Heart left ventricle (tissue), 13 donors: Measurements from ENCODE around the gene GLB1L.

Experiments used
- POLR2A ChIP-seq, 2 donors: fragments of 450-650 bp; IDR thresholded peaks; one replicate each; pipeline ENCODE4 v1.6.1; 2017; ENCODE audit warnings: antibody characterized with exemption in 2 of 2, mild to moderate bottlenecking in 2 of 2, moderate library complexity in 2 of 2
- TF ChIP-seq, protein P1 (sequence below), 12 donors: fragments of 200-600 bp; sonication (generic) in 4 of 12; IDR thresholded peaks; one replicate each; pipeline versions ENCODE4 v1.5.0 to v1.8.0; 2018 to 2022; ENCODE audit warnings: antibody characterized with exemption in 12 of 12, mild to moderate bottlenecking in 5 of 12
- donor health status: ischemic (EF 13 %, LVEDD 7.1; RV severe dilation, severe dysfunction).
- donor health status: DM: no; HTN: yes; CAD: no.
- donor health status: DM: no; HTN: no; CAD: no.
- donor health status: ischemic (EF 25% LVEDD 6.9; RV normal size, moderate dysfunction).
- donor health status: ischemic (EF 25% LVEDD 5.7; RV mildly dilated, moderate dysfunction).
- donor health status: ischemic (EF 35%, LVEDD 5.7; RV mildly dilated, moderate dysfunction).
- donor health status: nonischemic (EF 11% LVEDD 7.7; RV severe dilation, severe dysfunction).
- donor health status: DM: yes; HTN: yes; CAD: no.
- donor health status: PGD.
- donor health status: ischemic (EF 29% LVEDD 5.4; RV normal size, mild dysfunction).
- donor health status: nonischemic (EF 23%, LVEDD 6.1; RV moderate dilation, normal function).

DNA sequence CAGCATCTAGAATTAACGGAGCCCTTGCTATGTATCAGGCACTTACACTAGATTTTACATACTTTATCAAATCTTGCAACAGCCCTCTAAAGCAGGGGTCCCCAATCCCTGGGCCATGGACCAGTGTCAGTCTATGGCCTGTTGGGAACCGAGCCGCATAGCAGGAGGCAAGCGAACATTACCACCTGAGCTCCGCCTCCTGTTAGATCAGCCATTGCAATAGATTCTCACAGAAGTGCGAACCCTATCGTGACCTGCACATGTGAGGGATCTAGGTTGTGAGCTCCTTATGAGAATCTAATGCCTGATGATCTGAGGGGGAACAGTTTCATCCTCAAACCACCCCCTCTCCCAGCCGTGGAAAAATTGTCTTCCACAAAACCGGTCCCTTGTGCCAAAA, 47.4 kb upstream of the GLB1L start:
- TF ChIP-seq, protein P1, sequence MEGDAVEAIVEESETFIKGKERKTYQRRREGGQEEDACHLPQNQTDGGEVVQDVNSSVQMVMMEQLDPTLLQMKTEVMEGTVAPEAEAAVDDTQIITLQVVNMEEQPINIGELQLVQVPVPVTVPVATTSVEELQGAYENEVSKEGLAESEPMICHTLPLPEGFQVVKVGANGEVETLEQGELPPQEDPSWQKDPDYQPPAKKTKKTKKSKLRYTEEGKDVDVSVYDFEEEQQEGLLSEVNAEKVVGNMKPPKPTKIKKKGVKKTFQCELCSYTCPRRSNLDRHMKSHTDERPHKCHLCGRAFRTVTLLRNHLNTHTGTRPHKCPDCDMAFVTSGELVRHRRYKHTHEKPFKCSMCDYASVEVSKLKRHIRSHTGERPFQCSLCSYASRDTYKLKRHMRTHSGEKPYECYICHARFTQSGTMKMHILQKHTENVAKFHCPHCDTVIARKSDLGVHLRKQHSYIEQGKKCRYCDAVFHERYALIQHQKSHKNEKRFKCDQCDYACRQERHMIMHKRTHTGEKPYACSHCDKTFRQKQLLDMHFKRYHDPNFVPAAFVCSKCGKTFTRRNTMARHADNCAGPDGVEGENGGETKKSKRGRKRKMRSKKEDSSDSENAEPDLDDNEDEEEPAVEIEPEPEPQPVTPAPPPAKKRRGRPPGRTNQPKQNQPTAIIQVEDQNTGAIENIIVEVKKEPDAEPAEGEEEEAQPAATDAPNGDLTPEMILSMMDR (IDR thresholded peaks at IDR 0.05), result no peak
- TF ChIP-seq POLR2A (IDR thresholded peaks at IDR 0.05), result no peak
